CD8-positive, alpha-beta memory T cell (primary cell): Measurements from ENCODE around the gene TMEM50B. TPM values are rescaled to one million over a fixed set of nuclear protein-coding genes. Genes with fewer than 3 reads are reported as not detected.

Experiments
- CTCF ChIA-PET: fragments of 350-600 bp; sonication (Branson Sonifier 250); formaldehyde crosslinking; loops from one replicate; lab custom pipeline; 2021; ENCODE audit warnings: antibody characterized with exemption; lab: Charles Lee
- POLR2A ChIA-PET: fragments of 350-600 bp; sonication (Branson Sonifier 250); formaldehyde crosslinking; loops from one replicate; lab custom pipeline; 2021; ENCODE audit warnings: antibody characterized with exemption; lab: Charles Lee
- DNase-seq, 5 donors: peaks; one replicate each; pipeline versions ENCODE4 v3.0.0 to v3.0.0-alpha.2; 2020 to 2022; ENCODE audit warnings: mixed read lengths in 1 of 5
- H3K27ac ChIP-seq: one replicate; pipeline ENCODE4 v1.7.0; 2013; ENCODE audit warnings: low read depth, mild to moderate bottlenecking, low read length, moderate library complexity
- H3K27me3 ChIP-seq: 2 replicates; pipeline ENCODE4 v1.7.0; 2013; ENCODE audit warnings: low read length, mild to moderate bottlenecking; ENCODE audit not compliant: insufficient read depth, poor library complexity, severe bottlenecking
- H3K36me3 ChIP-seq: 2 replicates; pipeline ENCODE4 v1.7.0; 2013; ENCODE audit warnings: mild to moderate bottlenecking, low read length, moderate library complexity; ENCODE audit not compliant: insufficient read depth
- H3K4me1 ChIP-seq: 2 replicates; pipeline ENCODE4 v1.7.0; 2013; ENCODE audit warnings: mild to moderate bottlenecking, low read length, moderate library complexity; ENCODE audit not compliant: insufficient read depth
- H3K4me3 ChIP-seq: 2 replicates; pipeline ENCODE4 v1.7.0; 2013; ENCODE audit warnings: mild to moderate bottlenecking, low read length
- H3K9me3 ChIP-seq: 2 replicates; pipeline ENCODE4 v1.7.0; 2013; ENCODE audit warnings: mild to moderate bottlenecking, low read length
- H3K27ac Mint-ChIP-seq, 8 donors: one replicate each; pipeline ENCODE4 v1.8.0; 2020 to 2021; ENCODE audit warnings: mixed read lengths in 8 of 8, mild to moderate bottlenecking in 6 of 8, inconsistent platforms in 3 of 8, moderate library complexity in 3 of 8
- H3K27me3 Mint-ChIP-seq, 2 donors: one replicate each; pipeline ENCODE4 v1.8.0; 2020 to 2021; ENCODE audit warnings: mixed read lengths in 2 of 2, mild to moderate bottlenecking in 1 of 2, moderate library complexity in 1 of 2
- H3K36me3 Mint-ChIP-seq, 3 donors: one replicate each; pipeline ENCODE4 v1.8.0; 2020 to 2021; ENCODE audit warnings: mixed read lengths in 3 of 3, inconsistent platforms in 1 of 3, mild to moderate bottlenecking in 1 of 3
- H3K4me1 Mint-ChIP-seq, 3 donors: one replicate each; pipeline ENCODE4 v1.8.0; 2020 to 2021; ENCODE audit warnings: mixed read lengths in 3 of 3, inconsistent platforms in 1 of 3, mild to moderate bottlenecking in 1 of 3
- H3K4me3 Mint-ChIP-seq, 7 donors: one replicate each; pipeline ENCODE4 v1.8.0; 2020 to 2021; ENCODE audit warnings: mixed read lengths in 7 of 7, mild to moderate bottlenecking in 6 of 7, moderate library complexity in 4 of 7, inconsistent platforms in 2 of 7
- H3K9me3 Mint-ChIP-seq, 5 donors: one replicate each; pipeline ENCODE4 v1.8.0; 2020 to 2022; ENCODE audit warnings: mixed read lengths in 5 of 5, mild to moderate bottlenecking in 3 of 5, moderate library complexity in 2 of 5, inconsistent platforms in 1 of 5
- polyA plus RNA-seq: library from polyadenylated mRNA; unstranded; fragments of 300-500 nt; fragmentation: Illumina TruSeq; gene quantifications from one replicate; pipeline ENCODE4 v1.2.3, GENCODE V29; 2021
- total RNA-seq, 2 experiments: library from RNA; stranded (reverse); gene quantifications; one replicate each; pipeline ENCODE4 v1.2.3, GENCODE V29; 2021

Gene TMEM50B
- total RNA-seq, result 10 to 100 TPM; 29.2 to 29.4 TPM
- polyA plus RNA-seq, result 56.2 TPM

GRCh38 chr21:33479679-33480480 is at the start of gene TMEM50B:
Gene TMEM50B, minus strand, starts transcription at chr21:33479974. Its CDS starts 11,089 bp downstream, at chr21:33468885.
- no peaks in the 10 kb centered on the region for H3K9me3 ChIP-seq
- peak within 1 kb of the TSS; percentile 89 to 97 (median 93) for H3K27ac Mint-ChIP-seq
- DNase-seq, result peak; percentile 94 to 97 (median 95)
- no peaks in the 10 kb centered on the region for H3K36me3 ChIP-seq
- ChIA-PET CTCF (interaction anchor here (0.8 to 2.4 kb wide), 13 partner anchors 10 to 709 kb away, joined by 3 to 22 read pairs (median 3); partner anchors contain the start of genes DNAJC28, DONSON, GART and PAXBP1), POLR2A (interaction anchor here (0.5 to 2.7 kb wide), 15 partner anchors 11 to 709 kb away, joined by 3 to 77 read pairs (median 4); partner anchors contain the start of genes DNAJC28, DONSON, GART and IFNAR1)
- H3K4me3 Mint-ChIP-seq, result peak within 1 kb of the TSS; percentile 90 to 95 (median 94)
- H3K4me1 Mint-ChIP-seq, result peaks cover 24 to 29% (median 27%) of the 10 kb centered on the region in 3 donors
- no peaks in the 10 kb centered on the region for H3K27me3 Mint-ChIP-seq
- no peaks in the 10 kb centered on the region for H3K9me3 Mint-ChIP-seq
- H3K27me3 ChIP-seq, result no peaks in the 10 kb centered on the region
- peak within 1 kb of the TSS; percentile 94 for H3K4me3 ChIP-seq
- peaks cover 0 to 11% (median 0%) of the 10 kb centered on the region in 3 donors for H3K36me3 Mint-ChIP-seq
- H3K4me1 ChIP-seq, result peaks cover 11% of the 10 kb centered on the region
- H3K27ac ChIP-seq, result peak within 1 kb of the TSS; percentile 89

GRCh38 chr21:33522953-33523349 is 43.2 kb upstream of the TMEM50B start:
- Histone ChIP-seq H3K36me3 (peaks cover 20% of the 10 kb centered on the region), H3K27me3 (no peaks in the 10 kb centered on the region), H3K4me3 (no peak overlapping the region), H3K27ac (no peak overlapping the region), H3K9me3 (no peaks in the 10 kb centered on the region), H3K4me1 (no peaks in the 10 kb centered on the region)
- no peak for DNase-seq
- Mint-ChIP-seq H3K9me3 (no peaks in the 10 kb centered on the region), H3K27me3 (no peaks in the 10 kb centered on the region), H3K27ac (no peak overlapping the region), H3K4me1 (no peaks in the 10 kb centered on the region), H3K4me3 (no peak overlapping the region), H3K36me3 (peaks cover 5 to 61% (median 19%) of the 10 kb centered on the region in 3 donors)
- CTCF ChIA-PET, result no interaction called here
- POLR2A ChIA-PET, result no interaction called here

GRCh38 chr21:33522297-33522952 is 42.7 kb upstream of the TMEM50B start:
- Mint-ChIP-seq H3K27me3 (no peaks in the 10 kb centered on the region), H3K4me1 (no peaks in the 10 kb centered on the region), H3K27ac (peak overlapping the region in 1 of 8 donors; percentile 7), H3K4me3 (no peak overlapping the region), H3K9me3 (no peaks in the 10 kb centered on the region), H3K36me3 (peaks cover 5 to 61% (median 21%) of the 10 kb centered on the region in 3 donors)
- Histone ChIP-seq H3K27me3 (no peaks in the 10 kb centered on the region), H3K36me3 (peaks cover 21% of the 10 kb centered on the region), H3K4me1 (no peaks in the 10 kb centered on the region), H3K27ac (no peak overlapping the region), H3K4me3 (no peak overlapping the region), H3K9me3 (no peaks in the 10 kb centered on the region)
- no peak for DNase-seq
- CTCF ChIA-PET, result no interaction called here
- POLR2A ChIA-PET, result no interaction called here

- CTCF ChIA-PET, result interaction anchor here (0.6 to 2.7 kb wide), 2 partner anchors 87 to 260 kb away, joined by 3 to 7 read pairs; no protein-coding TSS in a partner anchor
- POLR2A ChIA-PET, result no interaction called here
Observed at GRCh38 chr21:33518899-33519298, 39.1 kb upstream of the TMEM50B start.

GRCh38 chr21:33514229-33514628 is 34.5 kb upstream of the TMEM50B start:
- POLR2A ChIA-PET, result interaction anchor here (0.6 kb wide), 1 partner anchor 9 kb away, joined by 13 read pairs; no protein-coding TSS in a partner anchor

More at GRCh38 chr21:33518899-33519298, 39.1 kb upstream of the TMEM50B start:
- Mint-ChIP-seq H3K36me3 (peaks cover 13 to 66% (median 32%) of the 10 kb centered on the region in 3 donors), H3K4me1 (no peaks in the 10 kb centered on the region), H3K4me3 (no peak overlapping the region), H3K27me3 (no peaks in the 10 kb centered on the region), H3K27ac (peak overlapping the region in 2 of 8 donors; percentile 33 to 61), H3K9me3 (no peaks in the 10 kb centered on the region)
- Histone ChIP-seq H3K27me3 (no peaks in the 10 kb centered on the region), H3K9me3 (no peaks in the 10 kb centered on the region), H3K27ac (no peak overlapping the region), H3K4me3 (no peak overlapping the region), H3K36me3 (peaks cover 37% of the 10 kb centered on the region), H3K4me1 (no peaks in the 10 kb centered on the region)
- no peak for DNase-seq

GRCh38 chr21:33512481-33512880 is 32.7 kb upstream of the TMEM50B start:
- no peaks in the 10 kb centered on the region for H3K27me3 Mint-ChIP-seq
- no peaks in the 10 kb centered on the region for H3K27me3 ChIP-seq
- no peak overlapping the region for H3K4me3 ChIP-seq
- H3K9me3 Mint-ChIP-seq, result no peaks in the 10 kb centered on the region
- CTCF ChIA-PET, result no interaction called here
- peaks cover 43% of the 10 kb centered on the region for H3K36me3 ChIP-seq
- H3K27ac Mint-ChIP-seq, result no peak overlapping the region
- POLR2A ChIA-PET, result interaction anchor here (0.6 kb wide), 1 partner anchor 12 kb away, joined by 9 read pairs; no protein-coding TSS in a partner anchor
- DNase-seq, result no peak
- no peaks in the 10 kb centered on the region for H3K9me3 ChIP-seq
- no peaks in the 10 kb centered on the region for H3K4me1 ChIP-seq
- H3K27ac ChIP-seq, result no peak overlapping the region
- no peak overlapping the region for H3K4me3 Mint-ChIP-seq
- H3K36me3 Mint-ChIP-seq, result peaks cover 24 to 77% (median 38%) of the 10 kb centered on the region in 3 donors
- H3K4me1 Mint-ChIP-seq, result no peaks in the 10 kb centered on the region

More at GRCh38 chr21:33514229-33514628, 34.5 kb upstream of the TMEM50B start:
- no peak for DNase-seq
- Histone ChIP-seq H3K4me3 (no peak overlapping the region), H3K27me3 (no peaks in the 10 kb centered on the region), H3K27ac (no peak overlapping the region), H3K36me3 (peaks cover 47% of the 10 kb centered on the region), H3K9me3 (no peaks in the 10 kb centered on the region), H3K4me1 (no peaks in the 10 kb centered on the region)
- H3K36me3 Mint-ChIP-seq, result peaks cover 15 to 81% (median 39%) of the 10 kb centered on the region in 3 donors
- H3K27ac Mint-ChIP-seq, result peak overlapping the region in 1 of 8 donors; percentile 88
- H3K4me3 Mint-ChIP-seq, result no peak overlapping the region
- no peaks in the 10 kb centered on the region for H3K4me1 Mint-ChIP-seq
- H3K27me3 Mint-ChIP-seq, result no peaks in the 10 kb centered on the region
- CTCF ChIA-PET, result no interaction called here
- H3K9me3 Mint-ChIP-seq, result no peaks in the 10 kb centered on the region

GRCh38 chr21:33511639-33512038 is 31.9 kb upstream of the TMEM50B start:
- peaks cover 35% of the 10 kb centered on the region for H3K36me3 ChIP-seq
- H3K27me3 ChIP-seq, result no peaks in the 10 kb centered on the region
- CTCF ChIA-PET, result interaction anchor here (1.0 kb wide), 1 partner anchor 9 kb away, joined by 3 read pairs; no protein-coding TSS in a partner anchor
- H3K27ac ChIP-seq, result no peak overlapping the region
- H3K4me1 ChIP-seq, result no peaks in the 10 kb centered on the region
- Mint-ChIP-seq H3K36me3 (peaks cover 23 to 75% (median 38%) of the 10 kb centered on the region in 3 donors), H3K4me3 (no peak overlapping the region), H3K27me3 (no peaks in the 10 kb centered on the region), H3K9me3 (peaks cover 0 to 3% (median 0%) of the 10 kb centered on the region in 5 donors), H3K27ac (no peak overlapping the region), H3K4me1 (no peaks in the 10 kb centered on the region)
- no peaks in the 10 kb centered on the region for H3K9me3 ChIP-seq
- POLR2A ChIA-PET, result no interaction called here
- no peak overlapping the region for H3K4me3 ChIP-seq
- no peak for DNase-seq
